GM12874 (cell line): ENCODE measurements around the gene ITM2B.

Experiments used
- TF ChIP-seq, protein P1 (sequence below): IDR thresholded peaks from 2 replicates; pipeline ENCODE4 v1.5.1; 2011; ENCODE audit warnings: low read depth, mild to moderate bottlenecking, control low read depth, low read length, moderate library complexity; ENCODE audit not compliant: insufficient read depth

Gene ITM2B

GRCh38 chr13:48241651-48242050, 8.6 kb downstream of the ITM2B start:
- TF ChIP-seq, protein P1, sequence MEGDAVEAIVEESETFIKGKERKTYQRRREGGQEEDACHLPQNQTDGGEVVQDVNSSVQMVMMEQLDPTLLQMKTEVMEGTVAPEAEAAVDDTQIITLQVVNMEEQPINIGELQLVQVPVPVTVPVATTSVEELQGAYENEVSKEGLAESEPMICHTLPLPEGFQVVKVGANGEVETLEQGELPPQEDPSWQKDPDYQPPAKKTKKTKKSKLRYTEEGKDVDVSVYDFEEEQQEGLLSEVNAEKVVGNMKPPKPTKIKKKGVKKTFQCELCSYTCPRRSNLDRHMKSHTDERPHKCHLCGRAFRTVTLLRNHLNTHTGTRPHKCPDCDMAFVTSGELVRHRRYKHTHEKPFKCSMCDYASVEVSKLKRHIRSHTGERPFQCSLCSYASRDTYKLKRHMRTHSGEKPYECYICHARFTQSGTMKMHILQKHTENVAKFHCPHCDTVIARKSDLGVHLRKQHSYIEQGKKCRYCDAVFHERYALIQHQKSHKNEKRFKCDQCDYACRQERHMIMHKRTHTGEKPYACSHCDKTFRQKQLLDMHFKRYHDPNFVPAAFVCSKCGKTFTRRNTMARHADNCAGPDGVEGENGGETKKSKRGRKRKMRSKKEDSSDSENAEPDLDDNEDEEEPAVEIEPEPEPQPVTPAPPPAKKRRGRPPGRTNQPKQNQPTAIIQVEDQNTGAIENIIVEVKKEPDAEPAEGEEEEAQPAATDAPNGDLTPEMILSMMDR: no peak

DNA sequence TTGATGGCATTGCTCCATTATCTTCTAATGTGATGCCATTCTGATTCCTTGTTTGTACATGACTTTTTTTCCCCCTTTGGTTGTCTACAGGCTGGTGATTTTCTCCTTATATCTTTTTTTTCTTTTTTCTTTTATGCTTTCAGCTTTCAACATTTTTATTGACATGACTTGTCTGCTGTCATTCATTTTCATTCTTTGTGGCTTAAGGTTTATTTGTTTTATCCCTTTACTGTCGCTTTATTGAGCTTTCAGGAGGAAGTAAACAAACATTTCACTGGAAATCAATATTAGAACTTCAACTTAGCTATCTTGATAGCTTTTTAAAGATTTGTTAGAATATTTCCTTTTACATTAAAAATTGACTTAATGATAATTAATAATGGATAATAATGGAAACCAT, 9.7 kb downstream of the ITM2B start:
- TF ChIP-seq, protein P1: no peak

GRCh38 chr13:48244159-48244558, 11.2 kb downstream of the ITM2B start:
- TF ChIP-seq, protein P1: no peak

- TF ChIP-seq, protein P1: no peak
These were observed 13.1 kb downstream of the ITM2B start for GRCh38 chr13:48246102-48246501.

DNA sequence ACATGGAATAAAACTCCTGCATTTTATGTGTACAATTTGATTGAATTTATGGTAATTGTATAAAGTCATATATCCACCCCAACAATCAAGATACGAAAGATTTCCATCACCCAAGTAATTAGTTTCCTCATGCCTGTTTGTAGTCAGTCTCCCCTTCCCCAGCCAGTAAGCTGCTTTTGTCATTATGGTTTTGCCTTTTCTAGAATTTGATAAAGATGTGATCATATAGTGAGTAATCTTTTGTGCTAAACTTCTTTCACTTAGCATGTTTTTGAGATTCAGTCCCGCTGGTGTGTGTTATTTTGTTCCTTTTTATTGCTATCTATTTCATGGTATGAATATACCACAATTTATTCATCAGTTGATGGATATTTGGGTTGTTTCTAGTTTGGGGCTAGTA, 16.0 kb downstream of the ITM2B start:
- TF ChIP-seq, protein P1: no peak

GRCh38 chr13:48251611-48252081, 18.6 kb downstream of the ITM2B start:
- TF ChIP-seq, protein P1: no peak

GRCh38 chr13:48252176-48252575, 19.2 kb downstream of the ITM2B start:
- TF ChIP-seq, protein P1: no peak

DNA sequence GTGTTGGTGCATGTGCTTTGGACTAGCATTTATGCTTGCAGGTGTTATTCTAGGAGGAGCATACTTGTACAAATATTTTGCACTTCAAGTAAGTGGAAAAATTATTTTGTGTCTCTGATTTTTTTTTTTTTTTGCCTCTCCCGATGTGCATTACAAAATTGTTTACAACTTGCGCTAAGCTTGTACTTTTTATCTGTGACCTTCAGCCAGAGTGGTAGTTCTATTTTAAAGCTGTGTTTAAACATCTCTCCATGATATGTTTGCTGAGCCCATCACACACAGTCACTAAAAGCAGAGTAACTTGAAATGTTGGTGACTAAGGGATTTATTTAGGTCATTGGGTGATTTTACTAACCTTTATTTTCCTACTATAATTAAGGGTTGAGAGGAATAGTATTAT, 20.8 kb downstream of the ITM2B start:
- TF ChIP-seq, protein P1: no peak
